NB4 (cell line): Measurements from ENCODE around the gene STK32B.

Experiments used
- DNase-seq: peaks from one replicate; pipeline ENCODE4 v3.0.0; 2010; ENCODE audit warnings: low read depth
- H3K4me3 ChIP-seq: one replicate; pipeline ENCODE4 v1.5.1; 2011; ENCODE audit warnings: mild to moderate bottlenecking, low read depth, low read length, moderate library complexity
- CTCF ChIP-seq: IDR thresholded peaks from one replicate; pipeline ENCODE4 v1.5.1; 2012; ENCODE audit warnings: low read depth, low read length
- MAX ChIP-seq: IDR thresholded peaks from 2 replicates; pipeline ENCODE4 v1.6.1; 2011; ENCODE audit warnings: low read depth, low read length
- MYC ChIP-seq: IDR thresholded peaks from 2 replicates; pipeline ENCODE4 v1.6.1; 2011; ENCODE audit warnings: low read depth, low read length
- POLR2A ChIP-seq: IDR thresholded peaks from 2 replicates; pipeline ENCODE4 v1.6.1; 2011; ENCODE audit warnings: mild to moderate bottlenecking; ENCODE audit not compliant: insufficient read length; ENCODE audit errors: extremely low read depth

Gene STK32B

GRCh38 chr4:5444918-5445517 is 393.7 kb downstream of the STK32B start:
- H3K4me3 ChIP-seq, result no peak overlapping the region

GRCh38 chr4:5446595-5447226 is 395.4 kb downstream of the STK32B start:
- DNase-seq, result no peak
- H3K4me3 ChIP-seq, result no peak overlapping the region
- TF ChIP-seq MAX, result no peak
- no peak for TF ChIP-seq CTCF
- TF ChIP-seq MYC, result no peak
- no peak for TF ChIP-seq POLR2A

More at GRCh38 chr4:5444918-5445517, 393.7 kb downstream of the STK32B start:
- no peak for DNase-seq
- TF ChIP-seq POLR2A (no peak), CTCF (no peak), MYC (no peak), MAX (no peak)

DNA sequence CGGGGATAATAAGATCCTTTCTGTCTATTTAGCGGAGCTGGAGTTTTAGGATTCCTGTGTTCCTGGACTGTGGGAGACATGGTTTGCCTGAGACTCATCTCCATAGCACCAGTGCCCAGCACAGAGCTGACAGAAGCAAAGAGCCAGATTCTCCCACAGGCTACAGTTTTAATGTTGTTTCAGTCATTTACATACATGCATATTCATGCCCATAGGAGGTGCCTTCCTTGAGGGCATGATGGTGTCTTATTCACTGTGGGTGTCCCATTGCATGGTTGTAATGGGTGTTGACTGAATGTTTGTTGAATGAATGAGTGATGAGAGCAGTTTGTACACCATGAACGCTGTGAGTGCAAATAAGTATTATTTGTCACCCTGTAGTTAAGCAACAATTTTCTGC is 396.5 kb downstream of the STK32B start:
- no peak for TF ChIP-seq MYC
- TF ChIP-seq POLR2A, result no peak
- TF ChIP-seq MAX, result no peak
- TF ChIP-seq CTCF, result no peak
- DNase-seq, result no peak
- H3K4me3 ChIP-seq, result no peak overlapping the region

- TF ChIP-seq CTCF (no peak), POLR2A (no peak), MYC (no peak), MAX (no peak)
- no peak for DNase-seq
- H3K4me3 ChIP-seq, result no peak overlapping the region
These were observed 396.9 kb downstream of the STK32B start for GRCh38 chr4:5448221-5448620.

DNA sequence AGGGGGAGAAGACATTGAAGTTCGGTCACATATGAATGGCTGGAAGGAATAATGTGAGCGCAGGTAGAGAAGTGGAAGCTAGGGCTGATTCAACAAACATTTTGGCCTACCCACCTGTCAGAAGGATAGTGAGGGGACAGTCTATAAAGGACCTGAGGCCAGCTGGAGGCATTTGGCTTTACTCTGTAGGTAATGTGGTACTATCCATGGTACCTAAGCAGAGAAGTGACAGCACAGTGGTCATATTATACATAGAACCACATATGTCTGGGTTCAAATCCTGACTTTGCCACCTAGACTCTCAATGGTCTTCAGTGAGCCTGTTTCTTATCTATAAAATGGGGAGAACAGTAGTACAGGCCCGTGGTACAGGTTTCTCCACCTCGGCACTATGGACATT is 400.0 kb downstream of the STK32B start:
- H3K4me3 ChIP-seq, result no peak overlapping the region
- DNase-seq, result no peak
- TF ChIP-seq CTCF, result no peak
- no peak for TF ChIP-seq POLR2A
- TF ChIP-seq MAX, result no peak
- no peak for TF ChIP-seq MYC

GRCh38 chr4:5452156-5452555 is 400.9 kb downstream of the STK32B start:
- DNase-seq, result no peak
- TF ChIP-seq MYC (no peak), MAX (no peak), POLR2A (no peak), CTCF (no peak)
- H3K4me3 ChIP-seq, result no peak overlapping the region
